H1 (cell line): Measurements from ENCODE around the gene CYP2W1. TPM values are rescaled to one million over a fixed set of nuclear protein-coding genes. Genes with fewer than 3 reads are reported as not detected.

ENCODE experiments used
- CTCF ChIA-PET: fragments of 300-600 bp; sonication (Branson Sonifier 250); formaldehyde crosslinking; loops from one replicate; lab custom pipeline; 2021; ENCODE audit not compliant: partially characterized antibody; lab: Charles Lee
- POLR2A ChIA-PET: fragments of 300-600 bp; sonication (Branson Sonifier 250); formaldehyde crosslinking; loops from one replicate; lab custom pipeline; 2021; ENCODE audit warnings: inconsistent platforms; ENCODE audit not compliant: partially characterized antibody; lab: Charles Lee
- DNase-seq, 2 experiments: peaks; one replicate each; pipeline versions ENCODE4 v3.0.0 to v3.0.0-alpha.2; 2010 to 2022; ENCODE audit warnings: low spot score in 2 of 2, low read depth in 1 of 2, mixed read lengths in 1 of 2
- FAIRE-seq: peaks from 2 replicates; lab custom pipeline; 2011; peaks lifted over from hg19 to GRCh38; lab: Jason Lieb, UNC
- H2AFZ ChIP-seq: 2 replicates; pipeline ENCODE4 v1.8.1; 2012; ENCODE audit warnings: low read length, inconsistent platforms
- H2AK5ac ChIP-seq: 2 replicates; pipeline ENCODE4 v1.6.1; 2013; ENCODE audit warnings: low read depth, low read length
- H2BK120ac ChIP-seq: replicated peaks from 2 replicates; pipeline ENCODE3; 2013; ENCODE audit warnings: low read depth, low read length, inconsistent platforms
- H2BK12ac ChIP-seq: 2 replicates; pipeline ENCODE4 v1.6.1; 2013; ENCODE audit warnings: low read depth, low read length
- H2BK15ac ChIP-seq: 2 replicates; pipeline ENCODE4 v1.6.1; 2013; ENCODE audit warnings: low read length
- H2BK20ac ChIP-seq: 2 replicates; pipeline ENCODE4 v1.6.1; 2013; ENCODE audit warnings: low read length
- H2BK5ac ChIP-seq: 2 replicates; pipeline ENCODE4 v1.6.1; 2013; ENCODE audit warnings: low read depth, low read length
- H3K14ac ChIP-seq: 2 replicates; pipeline ENCODE4 v1.6.1; 2013; ENCODE audit warnings: inconsistent platforms; ENCODE audit not compliant: insufficient read length
- H3K18ac ChIP-seq: 2 replicates; pipeline ENCODE4 v1.6.1; 2013; ENCODE audit warnings: low read length; ENCODE audit errors: extremely low read depth
- H3K23ac ChIP-seq: 2 replicates; pipeline ENCODE4 v1.6.1; 2013; ENCODE audit warnings: inconsistent platforms; ENCODE audit not compliant: insufficient read length
- H3K23me2 ChIP-seq: 2 replicates; pipeline ENCODE4 v1.6.1; 2013; ENCODE audit warnings: low read depth, low read length
- H3K27ac ChIP-seq: 2 replicates; pipeline ENCODE4 v1.6.1; 2011; ENCODE audit warnings: low read depth, low read length, inconsistent platforms
- H3K27me3 ChIP-seq, 4 experiments: replicated peaks in 1 of 4; 1 replicate in 1 of 4; 2 replicates in 3 of 4; pipeline versions ENCODE4 v1.6.1 to v1.8.1; 2011 to 2013; ENCODE audit warnings: low read length in 3 of 4, mild to moderate bottlenecking in 3 of 4, inconsistent platforms in 2 of 4, mixed read lengths in 2 of 4, moderate library complexity in 1 of 4; ENCODE audit not compliant: control insufficient read depth in 3 of 4, insufficient read depth in 3 of 4; ENCODE audit errors: extremely low read depth in 1 of 4
- H3K36me3 ChIP-seq, 4 experiments: 2 replicates each; pipeline versions ENCODE4 v1.6.1 to v1.8.1; 2011 to 2013; ENCODE audit warnings: mild to moderate bottlenecking in 4 of 4, low read length in 3 of 4, moderate library complexity in 2 of 4, control low read depth in 1 of 4, inconsistent platforms in 1 of 4; ENCODE audit not compliant: insufficient read depth in 4 of 4, control insufficient read depth in 2 of 4
- H3K4ac ChIP-seq: replicated peaks from 2 replicates; pipeline ENCODE3; 2013; ENCODE audit warnings: low read length, low read depth, mixed read lengths, inconsistent platforms; ENCODE audit not compliant: insufficient read length
- H3K4me1 ChIP-seq, 4 experiments: replicated peaks in 1 of 4; 1 replicate in 1 of 4; 2 replicates in 3 of 4; pipeline versions ENCODE4 v1.6.1 to v1.8.1; 2011 to 2013; ENCODE audit warnings: low read length in 3 of 4, inconsistent platforms in 2 of 4, mixed read lengths in 1 of 4; ENCODE audit not compliant: insufficient read depth in 4 of 4, control insufficient read depth in 3 of 4
- H3K4me2 ChIP-seq, 2 experiments: 2 replicates each; pipeline versions ENCODE4 v1.6.1 to v1.8.1; 2011 to 2013; ENCODE audit warnings: low read depth in 2 of 2, low read length in 2 of 2, control low read depth in 1 of 2, inconsistent platforms in 1 of 2, mild to moderate bottlenecking in 1 of 2; ENCODE audit not compliant: insufficient read depth in 1 of 2
- H3K4me3 ChIP-seq, 4 experiments: fragments of 200-600, 300-600 bp in 1 of 4; sonication (generic), shearing (Covaris generic), sonication (Bioruptor Twin) in 1 of 4; 2 replicates each; pipeline versions ENCODE4 v1.5.1 to v1.8.1; 2011 to 2016; ENCODE audit warnings: low read length in 4 of 4, low read depth in 3 of 4, control low read depth in 2 of 4, inconsistent platforms in 2 of 4, mild to moderate bottlenecking in 2 of 4, mixed read lengths in 1 of 4, moderate library complexity in 1 of 4; ENCODE audit not compliant: insufficient read depth in 2 of 4; ENCODE audit errors: extremely low read depth in 1 of 4
- H3K56ac ChIP-seq: replicated peaks from 2 replicates; pipeline ENCODE3; 2013; ENCODE audit warnings: low read depth, mild to moderate bottlenecking, mixed read lengths, low read length, inconsistent platforms; ENCODE audit not compliant: insufficient read length
- H3K79me1 ChIP-seq: 2 replicates; pipeline ENCODE4 v1.6.1; 2013; ENCODE audit warnings: low read depth, low read length, control low read depth
- H3K79me2 ChIP-seq, 2 experiments: 2 replicates each; pipeline versions ENCODE4 v1.6.1 to v1.8.1; 2012 to 2013; ENCODE audit warnings: low read length in 2 of 2, mild to moderate bottlenecking in 2 of 2, inconsistent platforms in 1 of 2; ENCODE audit not compliant: insufficient read depth in 2 of 2, control insufficient read depth in 1 of 2
- H3K9ac ChIP-seq, 4 experiments: replicated peaks in 1 of 4; 1 replicate in 1 of 4; 2 replicates in 3 of 4; pipeline versions ENCODE4 v1.6.1 to v1.8.1; 2011 to 2013; ENCODE audit warnings: low read depth in 3 of 4, low read length in 3 of 4, control low read depth in 2 of 4, mild to moderate bottlenecking in 2 of 4, moderate library complexity in 2 of 4, inconsistent platforms in 1 of 4; ENCODE audit errors: extremely low read depth in 1 of 4
- H3K9me3 ChIP-seq, 2 experiments: 2 replicates each; pipeline versions ENCODE4 v1.6.1 to v1.8.1; 2012 to 2013; ENCODE audit warnings: mild to moderate bottlenecking in 2 of 2, moderate library complexity in 2 of 2, control low read depth in 1 of 2, inconsistent platforms in 1 of 2, low read depth in 1 of 2, low read length in 1 of 2, mixed read lengths in 1 of 2; ENCODE audit not compliant: insufficient read depth in 2 of 2
- H4K20me1 ChIP-seq, 2 experiments: replicated peaks in 1 of 2; 2 replicates each; pipeline versions ENCODE3 to v1.8.1; 2011 to 2013; ENCODE audit warnings: inconsistent platforms in 2 of 2, low read length in 2 of 2, mild to moderate bottlenecking in 1 of 2; ENCODE audit not compliant: insufficient read depth in 2 of 2, control insufficient read depth in 1 of 2
- H4K5ac ChIP-seq: 2 replicates; pipeline ENCODE4 v1.6.1; 2013; ENCODE audit warnings: low read length, low read depth, mixed read lengths, inconsistent platforms; ENCODE audit not compliant: insufficient read length
- H4K8ac ChIP-seq: 2 replicates; pipeline ENCODE4 v1.8.0; 2013; ENCODE audit warnings: mild to moderate bottlenecking, moderate library complexity, low read length, inconsistent platforms; ENCODE audit not compliant: insufficient read depth; ENCODE audit errors: extremely low read depth
- H4K91ac ChIP-seq: replicated peaks from 2 replicates; pipeline ENCODE3; 2013; ENCODE audit warnings: low read length, mixed read lengths, inconsistent platforms; ENCODE audit not compliant: insufficient read length
- CTBP2 ChIP-seq: IDR thresholded peaks from 2 replicates; pipeline ENCODE4 v1.7.0; 2011; ENCODE audit warnings: borderline replicate concordance, mild to moderate bottlenecking, moderate library complexity, mixed read lengths, low read length; ENCODE audit not compliant: insufficient read depth, insufficient read length
- JUND ChIP-seq: IDR thresholded peaks from 2 replicates; pipeline ENCODE4 v1.6.1; 2011; ENCODE audit warnings: mild to moderate bottlenecking, improper control_type of control experiment, low read length
- KDM1A ChIP-seq: fragments of 200-600, 300-600 bp; sonication (generic); IDR thresholded peaks from 2 replicates; pipeline ENCODE4 v1.7.1; 2016; ENCODE audit warnings: mild to moderate bottlenecking, low read length, borderline replicate concordance
- RNF2 ChIP-seq: fragments of 200-900, 300-1000 bp; sonication (generic); IDR thresholded peaks from 2 replicates; pipeline ENCODE4 v1.7.1; 2016; ENCODE audit warnings: borderline replicate concordance, low read depth, mild to moderate bottlenecking, antibody characterized with exemption, low read length; ENCODE audit not compliant: poor library complexity, severe bottlenecking; ENCODE audit errors: missing control alignments
- WGBS, 2 experiments: shearing (Covaris generic) in 1 of 2; methylation state at CpG; one replicate each; pipeline versions ENCODE4 v1.1.6 to v1.1.7; 2013 to 2015; ENCODE audit warnings: low lambda C conversion rate in 2 of 2, mixed read lengths in 2 of 2, inconsistent platforms in 1 of 2, low coverage in 1 of 2, missing lambda C conversion rate in 1 of 2; ENCODE audit not compliant: insufficient replicate concordance in 2 of 2, insufficient coverage in 1 of 2, insufficient read length in 1 of 2; ENCODE audit errors: extremely low coverage in 1 of 2, missing lambda C conversion rate in 1 of 2; 5-methylcytosine and 5-hydroxymethylcytosine counted together
- polyA plus RNA-seq, 7 experiments: library from polyadenylated mRNA; depleted of rRNA in 3 of 7; stranded (reverse) in 5 of 7; unstranded in 2 of 7; fragments of >200 nt in 5 of 7; fragments of 200-250 nt in 2 of 7; gene quantifications; 1 replicate in 5 of 7; 2 replicates in 1 of 7; 4 replicates in 1 of 7; pipeline versions ENCODE4 v1.2.1 to v1.2.3, GENCODE V29; 2011 to 2013; ENCODE audit warnings: missing spikeins in 2 of 7, mixed read lengths in 2 of 7
- total RNA-seq: library from RNA; stranded (reverse); fragmentation: NEBNext Ultra II Directional; extraction: Animal tissue kit (Norgen Biotek cat#: 25700); gene quantifications from 2 replicates; pipeline ENCODE4 v1.2.1, GENCODE V29; 2021
- TF ChIP-seq, protein P1 (sequence below): IDR thresholded peaks from 2 replicates; pipeline ENCODE4 v1.6.1; 2012; ENCODE audit warnings: inconsistent platforms

Gene CYP2W1
- total and polyA plus RNA-seq, 2 of the 8 experiments (the other 6 are each of a cell fraction or from before 2014, with no cell fraction given), result not detected

DNA sequence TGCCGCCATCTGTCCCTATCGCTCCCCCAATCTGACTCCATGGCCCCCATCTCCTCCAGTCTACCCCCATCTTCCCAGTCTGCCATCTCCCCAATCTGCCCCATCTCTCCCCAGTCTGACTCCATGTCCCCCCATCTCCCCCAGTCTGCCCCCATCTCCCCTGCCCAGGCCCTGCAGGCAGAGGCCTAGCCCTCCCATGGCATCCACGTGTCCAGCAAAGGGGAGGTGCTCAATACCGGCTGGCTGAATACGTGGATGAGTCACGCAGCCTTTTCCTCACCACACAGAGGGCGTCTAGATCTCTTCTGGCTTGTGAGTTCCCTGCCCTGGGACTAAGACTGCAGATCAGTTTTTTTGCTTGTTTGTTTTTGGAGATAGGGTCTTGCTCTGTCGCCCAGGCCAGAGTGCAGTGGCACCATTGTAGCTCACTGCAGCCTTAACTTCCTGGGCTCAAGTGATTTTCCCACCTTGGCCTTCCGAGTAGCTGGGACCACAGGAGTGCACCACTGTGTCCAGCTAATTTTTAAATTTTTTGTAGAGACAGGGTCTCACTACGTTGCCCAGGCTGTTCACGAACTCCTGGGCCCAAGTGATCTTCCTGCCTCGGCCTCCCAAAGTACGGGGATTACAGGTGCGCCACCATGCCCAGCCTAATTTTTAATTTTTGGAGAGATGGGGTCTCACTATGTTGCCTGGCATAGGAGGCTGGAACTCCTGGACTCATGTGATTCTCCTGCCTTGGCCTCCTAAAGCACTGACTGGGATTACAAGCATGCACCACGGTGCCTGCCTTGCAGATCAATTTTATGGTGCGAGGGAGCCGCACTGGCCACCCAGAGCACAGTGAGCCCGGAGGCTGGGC is 46.0 kb downstream of the CYP2W1 start:
- H3K4me3 ChIP-seq, result peak overlapping the region in 2 of 4 experiments; percentile 54 to 68; a peak in 4 of 8 replicates
- no peak overlapping the region for H2BK20ac ChIP-seq
- TF ChIP-seq JUND, result peak; percentile 51; the same call in 1 of the 2 replicates
- TF ChIP-seq CTBP2, result no peak
- TF ChIP-seq RNF2, result no peak
- TF ChIP-seq KDM1A, result peak; percentile 48; the same call in 1 of the 2 replicates
- TF ChIP-seq, protein P1, sequence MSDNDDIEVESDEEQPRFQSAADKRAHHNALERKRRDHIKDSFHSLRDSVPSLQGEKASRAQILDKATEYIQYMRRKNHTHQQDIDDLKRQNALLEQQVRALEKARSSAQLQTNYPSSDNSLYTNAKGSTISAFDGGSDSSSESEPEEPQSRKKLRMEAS, result peak; percentile 66
- peaks cover 12% of the 10 kb centered on the region; the same call in 1 of the 2 replicates for H3K23me2 ChIP-seq
- no peak overlapping the region for H2AFZ ChIP-seq
- FAIRE-seq, result no peak
- H4K5ac ChIP-seq, result no peak overlapping the region
- H3K36me3 ChIP-seq, result no peaks in the 10 kb centered on the region; a peak in 1 of 8 replicates
- H4K91ac ChIP-seq, result peak overlapping the region; percentile 93
- peak overlapping the region; percentile 65 for H2AK5ac ChIP-seq
- peak overlapping the region; percentile 91; the same call in 1 of the 2 replicates for H4K8ac ChIP-seq
- H2BK12ac ChIP-seq, result peak overlapping the region; percentile 68; the same call in 1 of the 2 replicates
- H3K4me1 ChIP-seq, result peaks cover 0 to 9% (median 3%) of the 10 kb centered on the region in 4 experiments; a peak in 5 of 7 replicates
- H3K9me3 ChIP-seq, result no peaks in the 10 kb centered on the region
- H3K4ac ChIP-seq, result peak overlapping the region; percentile 4
- no peak overlapping the region; the same call in 1 of the 2 replicates for H3K27ac ChIP-seq
- no peaks in the 10 kb centered on the region; a peak in 1 of 7 replicates for H3K27me3 ChIP-seq
- ChIA-PET POLR2A (interaction anchor here (1.0 kb wide), 1 partner anchor 36 kb away, joined by 5 read pairs; no protein-coding TSS in a partner anchor), CTCF (interaction anchor here (0.8 to 1.3 kb wide), 2 partner anchors 16 to 37 kb away, joined by 3 to 4 read pairs; no protein-coding TSS in a partner anchor)
- no peak for DNase-seq
- 80% methylated on average over 18 of the region's 18 CpGs; no CpG with 5 or more reads in 1 of the 2 experiments for WGBS, 2 experiments
- H3K23ac ChIP-seq, result no peak overlapping the region
- H3K56ac ChIP-seq, result no peak overlapping the region
- H3K9ac ChIP-seq, result peak overlapping the region in 3 of 4 experiments; percentile 29 to 80 (median 53); a peak in 4 of 7 replicates
- H3K4me2 ChIP-seq, result peak overlapping the region; percentile 34 to 67
- H4K20me1 ChIP-seq, result peaks cover 8 to 18% of the 10 kb centered on the region in 2 experiments
- H2BK15ac ChIP-seq, result no peak overlapping the region
- peaks cover 5% of the 10 kb centered on the region for H3K79me1 ChIP-seq
- no peak overlapping the region for H3K14ac ChIP-seq
- no peak overlapping the region for H2BK120ac ChIP-seq
- peaks cover 0 to 5% of the 10 kb centered on the region in 2 experiments; a peak in 2 of 4 replicates for H3K79me2 ChIP-seq
- H3K18ac ChIP-seq, result no peak overlapping the region; the same call in none of the 2 replicates
- H2BK5ac ChIP-seq, result no peak overlapping the region
